Measurements from ENCODE around the gene LDB2. TPM values are rescaled to one million over a fixed set of nuclear protein-coding genes. Genes with fewer than 3 reads are reported as not detected.
"Not testable (repeated sequence)": the region's sequence is repeated elsewhere in the genome, so short reads cannot be mapped to it uniquely, and the experiment has no call there.

Gene LDB2
- polyA plus RNA-seq, 1 donor, result 41.2 TPM

- DNase-seq, result no peak
Measured at GRCh38 chr4:16530688-16531635, 367.5 kb downstream of the LDB2 start.

DNA sequence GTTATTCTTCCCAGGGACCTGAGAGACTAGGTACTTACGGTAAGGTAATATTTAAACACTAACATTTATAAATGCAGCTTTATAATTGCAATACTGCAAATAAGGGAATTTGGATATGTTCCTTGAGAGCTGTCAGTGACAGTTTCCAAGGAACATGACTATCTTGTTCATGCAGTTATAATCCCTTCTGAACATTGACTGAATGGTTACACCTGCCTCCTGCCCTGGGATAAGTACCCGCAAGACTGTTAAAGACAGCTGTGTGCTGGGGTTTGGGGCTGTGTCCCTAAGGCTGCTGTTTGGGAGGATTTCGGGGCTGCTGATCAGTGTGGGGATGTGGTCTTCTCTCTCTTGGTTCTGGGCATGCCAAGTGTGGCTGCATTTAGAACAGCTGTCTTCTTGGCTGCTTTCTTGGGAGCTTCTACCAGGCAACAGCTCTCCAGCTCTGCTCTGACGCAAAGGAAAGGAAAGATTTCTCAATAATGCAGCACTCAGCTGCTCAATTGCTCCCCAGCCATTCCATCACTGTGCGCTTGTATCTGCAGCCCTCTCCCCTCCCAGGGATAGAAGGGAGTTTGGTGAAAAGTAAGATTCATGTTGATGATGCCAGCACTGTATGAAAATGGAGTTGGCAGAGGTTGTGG, 373.4 kb downstream of the LDB2 start:
- peak; percentile 45 for DNase-seq

DNA sequence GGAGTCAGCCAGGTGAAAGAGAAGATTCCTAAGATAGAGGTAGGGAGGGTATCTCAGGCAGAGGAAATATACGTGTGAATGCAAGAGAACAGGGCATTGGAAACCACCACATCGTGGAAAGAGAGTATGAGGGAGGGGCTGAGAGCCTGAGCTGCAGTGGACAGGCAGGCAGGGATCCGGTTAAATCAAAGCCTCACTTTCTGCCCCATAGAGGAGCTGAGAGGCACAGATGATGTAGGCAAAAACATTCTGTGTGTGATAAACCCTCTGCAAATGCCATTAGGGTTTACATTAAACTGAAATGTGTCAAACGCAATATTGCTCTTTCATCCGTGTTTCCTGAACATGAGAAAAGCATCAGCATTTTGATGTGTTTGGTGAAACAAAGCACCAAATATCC, 374.0 kb downstream of the LDB2 start:
- DNase-seq, result no peak

DNA sequence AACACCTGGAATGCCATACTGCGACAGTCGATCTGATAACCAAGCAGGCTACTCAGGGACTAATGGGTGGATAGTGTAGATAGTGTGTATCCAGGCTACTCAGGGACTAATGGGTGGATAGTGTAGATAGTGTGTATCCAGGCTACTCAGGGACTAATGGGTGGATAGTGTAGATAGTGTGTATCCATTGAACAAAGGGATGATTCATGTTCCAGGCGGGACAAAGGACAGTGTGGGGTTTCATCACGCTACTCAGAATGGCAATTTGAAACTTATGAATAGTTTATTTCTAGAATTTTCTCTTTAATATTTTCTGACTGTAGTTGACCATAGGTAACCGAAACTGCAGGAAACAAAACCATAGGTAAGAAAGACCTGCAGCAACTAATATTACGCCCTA, 374.9 kb downstream of the LDB2 start:
- DNase-seq, result not testable (repeated sequence)

DNA sequence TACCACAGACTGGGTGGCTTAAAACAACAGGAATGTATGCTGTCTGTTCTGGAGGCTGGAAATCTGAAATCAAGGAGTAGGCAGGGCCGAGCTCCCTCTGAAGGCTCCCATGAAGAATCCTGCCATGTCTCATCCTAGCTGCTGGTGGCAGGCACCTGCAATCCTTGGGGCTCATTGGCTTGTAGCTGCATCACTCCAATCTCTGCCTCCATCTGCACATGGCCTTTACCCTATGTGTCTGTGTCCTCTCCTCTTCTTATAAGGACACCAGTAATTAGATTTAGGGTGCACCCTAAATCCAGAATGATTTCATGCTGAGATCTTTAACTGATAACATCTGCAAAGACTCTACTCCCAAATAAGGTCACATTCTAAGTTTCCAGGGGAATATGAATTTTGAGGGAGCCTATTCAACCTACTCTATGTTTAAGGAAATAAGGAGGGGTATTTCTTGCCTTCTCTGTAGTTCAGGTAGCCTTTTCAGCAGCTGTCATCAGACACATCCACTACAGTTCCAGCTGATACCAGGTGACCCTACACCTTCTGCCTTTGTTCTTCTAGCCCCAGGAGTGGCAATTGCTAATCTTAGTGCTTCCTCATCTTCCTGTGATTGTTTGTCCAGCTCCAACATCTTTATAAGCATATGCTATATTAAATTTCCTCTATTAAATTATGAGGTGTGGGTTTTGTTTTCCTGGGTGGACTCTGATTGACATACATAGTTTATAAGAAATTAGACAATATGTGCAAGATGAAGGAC, 377.1 kb downstream of the LDB2 start:
- DNase-seq, result no peak

DNA sequence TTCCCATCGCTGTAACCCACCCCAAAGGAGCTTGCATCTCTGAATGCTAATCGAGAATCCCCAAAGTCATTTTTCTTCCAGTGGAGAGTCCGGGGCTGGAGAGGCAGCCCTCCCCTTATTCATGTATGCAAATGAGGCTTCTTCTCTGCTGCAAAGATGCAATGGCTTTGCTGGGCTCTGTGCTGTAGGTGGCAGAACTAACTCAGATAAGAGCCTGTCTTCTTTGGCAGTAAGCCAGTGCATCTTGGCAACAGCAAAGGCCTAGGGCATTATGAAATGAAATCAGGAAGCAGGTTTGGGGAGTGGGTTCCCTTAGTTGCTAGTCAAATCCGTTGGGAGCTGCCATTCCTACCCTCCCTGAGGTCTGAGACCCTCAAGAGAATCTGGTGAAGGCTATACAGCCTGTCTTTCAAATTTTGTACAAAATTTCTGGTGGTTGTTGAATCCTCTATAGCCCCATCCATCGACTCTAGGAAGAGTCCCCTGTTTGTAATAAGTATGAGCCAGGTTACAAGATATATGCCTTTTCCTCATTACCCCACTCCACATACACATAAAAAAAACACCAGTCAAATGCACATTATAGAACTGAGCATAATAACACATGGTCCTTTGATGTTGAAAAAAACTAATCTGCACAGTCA, 381.5 kb downstream of the LDB2 start:
- DNase-seq, result peak; percentile 45

DNA sequence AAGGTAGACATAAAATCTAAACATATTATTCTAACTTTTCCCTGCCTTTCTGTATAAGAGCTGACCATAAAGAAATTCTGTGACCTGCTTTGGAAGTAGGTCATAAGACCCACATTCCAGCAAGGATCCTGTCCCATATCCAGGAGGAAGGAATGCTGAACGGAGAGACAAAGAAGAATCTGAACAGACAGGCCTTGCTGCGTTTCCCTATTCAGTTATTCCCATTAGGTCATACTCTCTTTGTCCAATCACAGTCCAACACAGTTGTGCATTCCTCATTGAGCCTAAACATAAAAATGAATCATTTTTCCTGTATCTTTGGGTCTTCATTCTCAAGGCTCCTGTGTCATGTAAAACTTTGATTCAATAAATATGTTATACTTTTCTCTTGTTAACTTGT, 384.6 kb downstream of the LDB2 start:
- no peak for DNase-seq

- DNase-seq, result no peak
Measured at GRCh38 chr4:16508968-16509367, 389.5 kb downstream of the LDB2 start.

DNA sequence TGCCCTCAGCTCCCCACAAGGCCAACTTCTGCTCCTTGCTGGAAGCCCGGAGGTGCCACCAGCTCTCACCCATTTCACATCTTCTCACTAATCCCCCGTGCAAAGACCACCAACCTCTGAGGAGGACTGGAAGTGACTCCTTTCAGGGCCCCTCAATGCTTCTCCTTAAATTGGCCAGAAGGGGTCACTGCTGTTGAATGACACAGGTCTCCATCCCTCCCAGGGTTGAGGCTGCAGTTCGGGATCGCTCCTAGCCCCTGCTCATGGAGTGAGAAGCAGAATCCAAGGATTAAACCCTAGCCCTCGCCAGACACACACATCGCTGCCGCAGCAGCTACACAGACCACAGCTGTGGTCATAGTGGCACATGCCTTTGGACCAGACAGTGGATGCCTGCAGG, 392.7 kb downstream of the LDB2 start:
- no peak for DNase-seq

DNA sequence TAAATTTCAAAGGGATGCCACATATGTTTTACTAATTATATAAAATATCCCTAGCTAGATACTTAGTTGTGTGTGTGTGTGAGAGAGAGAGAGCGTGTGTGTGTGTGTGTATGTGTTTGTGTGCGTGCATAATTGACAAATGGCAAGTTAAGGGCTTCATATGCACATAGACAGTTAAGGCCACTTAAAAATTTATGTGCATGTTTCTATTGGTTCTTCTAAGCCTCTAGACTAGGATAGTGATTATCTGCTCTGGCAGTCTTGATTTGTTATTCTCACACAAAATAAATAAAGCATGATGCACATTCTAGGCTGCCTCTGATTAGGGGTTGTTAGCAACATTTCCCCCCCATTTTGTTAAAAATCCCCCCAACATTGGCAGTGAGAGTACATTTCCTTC, 393.2 kb downstream of the LDB2 start:
- DNase-seq, result no peak

DNA sequence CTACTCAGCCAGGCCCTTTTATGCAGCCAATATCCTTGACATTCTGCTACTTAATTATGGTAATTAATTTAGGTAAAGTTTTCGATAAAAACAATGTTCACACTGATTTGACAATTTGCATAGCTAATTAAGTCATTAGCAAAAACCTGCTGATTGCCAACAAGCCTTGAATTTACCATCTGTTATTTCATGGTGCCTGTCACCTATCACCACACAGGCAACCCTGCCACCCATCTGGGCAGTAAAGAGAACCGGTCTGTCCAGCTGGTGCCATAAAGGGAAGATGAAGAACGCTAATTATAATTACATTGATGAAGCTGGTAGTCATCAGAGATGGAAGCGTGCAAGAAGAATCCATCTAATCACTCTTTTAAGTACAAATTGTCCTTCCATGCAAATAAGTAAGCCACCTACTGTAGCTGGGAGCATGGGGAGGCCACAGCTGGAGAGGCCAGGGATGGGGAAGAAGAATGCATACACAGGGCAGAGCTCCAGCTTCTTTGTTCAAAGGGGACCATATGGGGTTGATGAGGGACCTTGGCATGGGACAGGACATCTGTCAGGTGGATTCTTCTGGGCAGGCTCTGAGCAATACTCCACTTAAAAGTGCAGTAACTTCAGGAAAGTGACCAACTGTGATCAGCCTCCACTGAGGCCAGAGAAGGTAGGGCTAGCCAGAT, 394.9 kb downstream of the LDB2 start:
- no peak for DNase-seq

- no peak for DNase-seq
Measured at GRCh38 chr4:16498978-16499377, 399.5 kb downstream of the LDB2 start.

DNA sequence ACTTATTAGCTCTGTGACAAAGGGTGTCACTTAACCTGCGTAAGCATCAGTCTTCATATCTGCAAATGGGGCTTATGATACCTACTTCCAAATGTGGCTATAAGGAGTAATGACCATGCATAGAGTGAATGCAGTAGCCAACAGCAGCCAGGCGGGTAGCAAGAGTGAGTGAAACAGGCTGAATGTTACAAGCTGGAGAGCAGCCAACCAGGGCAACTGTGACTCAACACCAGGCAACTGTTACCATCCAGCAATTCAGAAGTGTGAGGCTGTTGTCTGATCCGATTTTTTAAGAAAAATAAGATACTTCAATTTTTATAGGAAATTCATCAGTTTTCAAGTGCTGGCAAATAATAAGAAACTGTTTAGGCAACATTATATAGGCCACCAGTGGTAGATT, 401.9 kb downstream of the LDB2 start:
- DNase-seq, result no peak

- DNase-seq, result no peak
Measured at GRCh38 chr4:16492872-16493271, 405.6 kb downstream of the LDB2 start.

GRCh38 chr4:16489226-16489625, 409.2 kb downstream of the LDB2 start:
- no peak for DNase-seq

GRCh38 chr4:16488084-16488483, 410.4 kb downstream of the LDB2 start:
- DNase-seq, result no peak

GRCh38 chr4:16484711-16485110, 413.7 kb downstream of the LDB2 start:
- no peak for DNase-seq

DNA sequence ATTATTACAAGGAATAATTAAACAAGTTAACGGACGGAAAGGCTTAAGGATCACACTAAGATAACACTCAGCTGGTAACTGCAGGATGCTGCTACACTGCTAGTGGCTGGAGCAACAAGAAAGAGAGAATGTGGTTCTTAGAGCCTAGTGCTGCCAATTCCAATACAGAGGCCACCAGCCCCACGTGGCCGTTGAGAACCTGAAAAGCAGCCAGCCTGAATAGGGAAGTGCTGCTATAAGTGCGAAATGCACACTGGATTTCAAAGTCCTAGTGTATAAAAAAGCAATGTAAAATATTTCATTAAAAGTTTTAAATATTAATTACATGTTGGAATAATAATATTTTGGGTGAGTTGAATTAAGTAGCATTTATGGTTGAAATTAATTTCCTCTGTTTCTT, 414.9 kb downstream of the LDB2 start:
- DNase-seq, result no peak

GRCh38 chr4:16480011-16480410, 418.4 kb downstream of the LDB2 start:
- DNase-seq, result no peak

DNA sequence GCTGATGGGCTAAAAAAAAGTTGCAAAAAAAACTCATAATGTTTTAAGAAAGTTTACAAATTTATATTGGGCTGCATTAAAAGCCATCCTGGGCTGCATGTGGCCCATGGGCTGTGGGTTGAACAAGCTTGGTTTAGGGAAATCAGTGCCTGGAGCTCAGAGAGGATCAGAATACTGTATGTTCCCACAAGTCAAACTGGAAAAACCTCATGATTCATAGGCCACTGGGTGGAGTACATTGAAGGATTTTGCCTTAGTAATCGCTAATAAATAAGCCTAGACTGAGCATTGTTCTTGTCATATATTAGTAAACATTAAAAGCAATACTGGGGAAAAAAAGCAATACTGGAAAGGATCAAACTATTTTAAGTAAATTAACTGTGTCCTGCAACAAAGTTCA, 425.9 kb downstream of the LDB2 start:
- no peak for DNase-seq

DNA sequence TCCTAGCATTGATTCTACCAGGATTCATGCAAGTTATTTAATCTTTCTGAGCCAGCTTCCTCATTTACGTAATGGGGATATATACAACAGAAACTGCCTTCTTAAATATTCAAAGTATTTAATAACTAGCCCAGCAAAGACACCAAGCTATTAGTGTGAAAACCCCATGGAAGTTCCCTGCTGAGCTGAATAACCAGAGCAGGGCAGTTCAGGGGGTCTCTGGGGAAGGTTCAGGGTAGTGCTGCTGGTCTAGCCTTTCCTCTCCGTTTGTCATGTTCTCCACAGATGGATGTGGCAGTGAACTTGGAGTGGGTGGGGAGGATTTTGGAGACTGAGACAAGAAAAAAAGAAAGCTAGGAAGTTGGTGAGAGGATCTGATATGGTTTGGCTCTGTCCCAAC, 431.4 kb downstream of the LDB2 start:
- no peak for DNase-seq

DNA sequence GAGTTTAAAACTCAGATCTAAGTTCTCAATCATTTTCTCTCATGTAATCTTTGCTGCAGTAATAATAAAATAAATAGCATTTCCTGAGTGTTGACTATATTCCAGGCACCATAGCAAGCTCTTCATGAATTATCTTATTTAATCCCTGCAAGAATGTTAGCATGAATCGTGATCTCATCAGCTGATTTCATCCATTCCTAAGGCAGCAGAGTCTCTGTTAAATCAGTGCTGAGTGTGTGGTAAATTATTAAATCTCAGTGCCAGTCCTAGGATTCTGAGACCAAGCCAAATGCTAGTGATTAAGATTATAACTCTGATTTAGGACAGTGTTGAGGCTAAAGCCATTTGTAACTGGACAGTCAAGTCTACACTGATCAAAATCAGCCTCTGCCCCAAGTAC, 431.9 kb downstream of the LDB2 start:
- no peak for DNase-seq

All from hindlimb muscle (tissue), 1 donor.